Endodermal cell (in vitro differentiated cells): ENCODE measurements around the gene RALGAPA2. TPM values are rescaled to one million over a fixed set of nuclear protein-coding genes. Genes with fewer than 3 reads are reported as not detected.

Experiments
- DNase-seq: peaks from one replicate; pipeline ENCODE4 v3.0.0-alpha.2; 2017
- H3K27ac ChIP-seq: 2 replicates; pipeline ENCODE4 v1.5.1; 2013; ENCODE audit warnings: mild to moderate bottlenecking, low read depth, low read length, moderate library complexity
- H3K27me3 ChIP-seq: 2 replicates; pipeline ENCODE4 v1.6.1; 2013; ENCODE audit warnings: mild to moderate bottlenecking, low read length, moderate library complexity; ENCODE audit not compliant: insufficient read depth, control insufficient read depth, poor library complexity, severe bottlenecking
- H3K36me3 ChIP-seq: 2 replicates; pipeline ENCODE4 v1.7.0; 2013; ENCODE audit warnings: mild to moderate bottlenecking, low read length, moderate library complexity; ENCODE audit not compliant: control insufficient read depth, insufficient read depth
- H3K4me1 ChIP-seq: one replicate; pipeline ENCODE4 v1.7.0; 2013; ENCODE audit warnings: low read length; ENCODE audit not compliant: control insufficient read depth, insufficient read depth
- H3K4me3 ChIP-seq: 2 replicates; pipeline ENCODE4 v1.5.1; 2013; ENCODE audit warnings: mild to moderate bottlenecking, low read length, moderate library complexity
- H3K9ac ChIP-seq: 2 replicates; pipeline ENCODE4 v1.6.1; 2013; ENCODE audit warnings: mild to moderate bottlenecking, low read length, moderate library complexity; ENCODE audit not compliant: poor library complexity, severe bottlenecking; ENCODE audit errors: extremely low read depth
- H3K9me3 ChIP-seq: 2 replicates; pipeline ENCODE4 v1.6.1; 2013; ENCODE audit warnings: mild to moderate bottlenecking, low read length, moderate library complexity; ENCODE audit not compliant: control insufficient read depth
- H3K27ac Mint-ChIP-seq: 2 replicates; pipeline ENCODE4 v1.8.0; 2020; ENCODE audit warnings: mixed read lengths
- H3K27me3 Mint-ChIP-seq: 2 replicates; pipeline ENCODE4 v1.8.0; 2021; ENCODE audit warnings: mild to moderate bottlenecking, mixed read lengths; ENCODE audit not compliant: insufficient read depth
- H3K36me3 Mint-ChIP-seq: 2 replicates; pipeline ENCODE4 v1.8.0; 2020; ENCODE audit warnings: low read depth, mixed read lengths
- H3K4me1 Mint-ChIP-seq: 2 replicates; pipeline ENCODE4 v1.8.0; 2020; ENCODE audit warnings: mixed read lengths
- H3K4me3 Mint-ChIP-seq: 2 replicates; pipeline ENCODE4 v1.8.0; 2020; ENCODE audit warnings: mild to moderate bottlenecking, moderate library complexity, mixed read lengths
- H3K9me3 Mint-ChIP-seq: 2 replicates; pipeline ENCODE4 v1.8.0; 2020; ENCODE audit warnings: mild to moderate bottlenecking, mixed read lengths
- CTCF ChIP-seq: fragments of 200-600 bp; sonication (generic); conservative IDR thresholded peaks from 2 replicates; pipeline ENCODE4 v1.5.0; 2021; ENCODE audit warnings: antibody characterized with exemption, mild to moderate bottlenecking
- WGBS, 2 experiments: methylation state at CpG; one replicate each; pipeline versions ENCODE4 v1.1.5 to v1.1.7; 2013; ENCODE audit warnings: missing lambda C conversion rate in 2 of 2, mixed read lengths in 1 of 2; ENCODE audit not compliant: insufficient coverage in 1 of 2, insufficient read length in 1 of 2; 5-methylcytosine and 5-hydroxymethylcytosine counted together
- total RNA-seq, 2 donors: library from RNA; stranded (reverse); fragmentation: NEBNext Ultra II Directional in 1 of 2; extraction: Animal tissue kit (Norgen Biotek cat#: 25700) in 1 of 2; gene quantifications; 2 replicates in 1 of 2; 3 replicates in 1 of 2; pipeline ENCODE4 v1.2.1, GENCODE V29; 2021

Gene RALGAPA2
- total RNA-seq, 2 donors from 2014 or later: 19.5 to 24.6 TPM

DNA sequence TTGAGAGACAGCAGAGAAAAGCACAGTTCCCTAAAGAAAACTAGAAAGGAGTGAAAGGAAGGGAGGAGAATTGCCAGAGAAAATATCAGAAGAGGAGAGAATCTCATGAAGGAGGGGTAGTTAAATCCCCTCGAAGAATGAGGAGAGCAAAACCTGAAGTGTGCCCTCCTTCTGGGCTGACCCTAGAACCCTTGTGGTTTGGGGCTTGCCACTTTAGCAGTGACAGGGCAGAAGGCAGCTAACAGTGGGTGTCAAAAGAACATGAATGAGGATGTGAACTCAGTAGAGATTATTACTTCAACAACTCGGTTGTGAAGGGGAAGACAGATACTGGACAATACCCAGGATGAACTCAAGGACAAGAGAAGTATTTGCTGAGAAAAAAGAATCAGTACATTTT lies 73.6 kb downstream of the RALGAPA2 start:
- 82 to 100% methylated on average over 1 to 2 of the region's 2 CpGs for WGBS, 2 experiments
- no peaks in the 10 kb centered on the region for H3K27me3 ChIP-seq
- H3K4me3 ChIP-seq: no peak overlapping the region
- no peak overlapping the region for H3K9ac ChIP-seq
- Mint-ChIP-seq H3K4me1 (peaks cover 17% of the 10 kb centered on the region), H3K27ac (no peak overlapping the region), H3K36me3 (peaks cover 19% of the 10 kb centered on the region), H3K9me3 (no peaks in the 10 kb centered on the region), H3K27me3 (no peaks in the 10 kb centered on the region), H3K4me3 (no peak overlapping the region)
- no peaks in the 10 kb centered on the region for H3K4me1 ChIP-seq
- H3K9me3 ChIP-seq: no peaks in the 10 kb centered on the region
- DNase-seq: no peak
- peaks cover 51% of the 10 kb centered on the region for H3K36me3 ChIP-seq
- TF ChIP-seq CTCF: no peak
- H3K27ac ChIP-seq: no peak overlapping the region

- 95 to 100% methylated on average over 2 to 7 of the region's 7 CpGs for WGBS, 2 experiments
- peaks cover 23% of the 10 kb centered on the region for H3K36me3 Mint-ChIP-seq
- peaks cover 17% of the 10 kb centered on the region for H3K4me1 Mint-ChIP-seq
- H3K4me1 ChIP-seq: no peaks in the 10 kb centered on the region
- no peak overlapping the region for H3K4me3 ChIP-seq
- no peak overlapping the region for H3K4me3 Mint-ChIP-seq
- peaks cover 51% of the 10 kb centered on the region for H3K36me3 ChIP-seq
- H3K9me3 ChIP-seq: no peaks in the 10 kb centered on the region
- H3K9ac ChIP-seq: no peak overlapping the region
- no peak overlapping the region for H3K27ac Mint-ChIP-seq
- H3K27me3 ChIP-seq: no peaks in the 10 kb centered on the region
- H3K27me3 Mint-ChIP-seq: no peaks in the 10 kb centered on the region
- no peaks in the 10 kb centered on the region for H3K9me3 Mint-ChIP-seq
- H3K27ac ChIP-seq: no peak overlapping the region
- DNase-seq: no peak
- no peak for TF ChIP-seq CTCF
Measured at GRCh38 chr20:20637998-20638725, 74.3 kb downstream of the RALGAPA2 start.

DNA sequence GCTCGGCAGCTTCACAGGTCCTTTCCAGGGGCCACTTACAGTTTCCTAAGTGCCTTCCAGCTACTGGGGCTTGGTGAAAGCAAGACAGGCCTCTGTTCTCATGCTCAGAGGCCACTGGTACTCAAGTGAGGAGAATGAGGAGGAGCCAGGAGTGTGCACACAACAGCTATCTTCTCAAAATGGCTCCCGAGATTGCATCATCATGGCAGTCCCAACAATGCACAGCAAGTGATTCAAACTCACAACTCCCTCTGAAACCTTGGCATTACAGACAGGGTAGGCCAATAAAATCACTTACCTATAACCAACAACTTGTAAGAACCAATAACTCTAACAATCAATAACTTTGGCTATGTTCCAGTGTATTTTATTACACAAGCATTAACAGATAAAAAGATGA lies 77.4 kb downstream of the RALGAPA2 start:
- Mint-ChIP-seq H3K36me3 (peaks cover 30% of the 10 kb centered on the region), H3K27me3 (no peaks in the 10 kb centered on the region), H3K27ac (no peak overlapping the region), H3K4me3 (no peak overlapping the region), H3K4me1 (peaks cover 5% of the 10 kb centered on the region), H3K9me3 (no peaks in the 10 kb centered on the region)
- no peaks in the 10 kb centered on the region for H3K9me3 ChIP-seq
- no peak overlapping the region for H3K27ac ChIP-seq
- 96% methylated on average over 2 of the region's 2 CpGs; no CpG with 5 or more reads in 1 of the 2 experiments for WGBS, 2 experiments
- DNase-seq: no peak
- no peak overlapping the region for H3K4me3 ChIP-seq
- H3K36me3 ChIP-seq: peaks cover 45% of the 10 kb centered on the region
- no peak for TF ChIP-seq CTCF
- no peaks in the 10 kb centered on the region for H3K27me3 ChIP-seq
- H3K9ac ChIP-seq: no peak overlapping the region
- H3K4me1 ChIP-seq: no peaks in the 10 kb centered on the region
